Endothelial cell (in vitro differentiated cells): Measurements from ENCODE around the gene NADSYN1. TPM values are rescaled to one million over a fixed set of nuclear protein-coding genes. Genes with fewer than 3 reads are reported as not detected.

Experiments used
- DNase-seq: peaks from one replicate; pipeline ENCODE4 v3.0.0; 2021; ENCODE audit warnings: low spot score
- H3K27ac Mint-ChIP-seq: one replicate; pipeline ENCODE4 v1.8.0; 2021; ENCODE audit warnings: mixed read lengths, inconsistent platforms; ENCODE audit not compliant: unreplicated experiment
- H3K27me3 Mint-ChIP-seq: one replicate; pipeline ENCODE4 v1.8.0; 2021; ENCODE audit warnings: mild to moderate bottlenecking, moderate library complexity, mixed read lengths, inconsistent platforms; ENCODE audit not compliant: unreplicated experiment
- H3K36me3 Mint-ChIP-seq: one replicate; pipeline ENCODE4 v1.8.0; 2021; ENCODE audit warnings: mild to moderate bottlenecking, low read depth, mixed read lengths, inconsistent platforms; ENCODE audit not compliant: unreplicated experiment
- H3K4me1 Mint-ChIP-seq: one replicate; pipeline ENCODE4 v1.8.0; 2021; ENCODE audit warnings: mild to moderate bottlenecking, mixed read lengths, inconsistent platforms; ENCODE audit not compliant: unreplicated experiment
- H3K4me3 Mint-ChIP-seq: one replicate; pipeline ENCODE4 v1.8.0; 2021; ENCODE audit warnings: mild to moderate bottlenecking, mixed read lengths, inconsistent platforms; ENCODE audit not compliant: unreplicated experiment
- H3K9me3 Mint-ChIP-seq: one replicate; pipeline ENCODE4 v1.8.0; 2021; ENCODE audit warnings: mixed read lengths, inconsistent platforms; ENCODE audit not compliant: unreplicated experiment
- CTCF ChIP-seq: fragments of 200-600 bp; sonication (generic); IDR thresholded peaks from one replicate; pipeline ENCODE4 v1.5.0; 2021; ENCODE audit warnings: antibody characterized with exemption; ENCODE audit not compliant: unreplicated experiment
- total RNA-seq: library from RNA; stranded (reverse); fragmentation: NEBNext Ultra II Directional; extraction: Animal tissue kit (Norgen Biotek cat#: 25700); gene quantifications from one replicate; pipeline ENCODE4 v1.2.1, GENCODE V29; 2021; ENCODE audit not compliant: unreplicated experiment

NADSYN1 gene
- total RNA-seq, 1 donor from 2014 or later: 69.0 TPM

- no peak for TF ChIP-seq CTCF
- peaks cover 3% of the 10 kb centered on the region for H3K4me1 Mint-ChIP-seq
- peaks cover 4% of the 10 kb centered on the region for H3K27me3 Mint-ChIP-seq
- H3K27ac Mint-ChIP-seq: no peak overlapping the region
- DNase-seq: no peak
- H3K36me3 Mint-ChIP-seq: peaks cover 15% of the 10 kb centered on the region
- peaks cover 2% of the 10 kb centered on the region for H3K9me3 Mint-ChIP-seq
- H3K4me3 Mint-ChIP-seq: no peak overlapping the region
These were observed 51.5 kb downstream of the NADSYN1 start for GRCh38 chr11:71504531-71504930.

- H3K27ac Mint-ChIP-seq: no peak overlapping the region
- H3K4me3 Mint-ChIP-seq: no peak overlapping the region
- H3K36me3 Mint-ChIP-seq: peaks cover 19% of the 10 kb centered on the region
- TF ChIP-seq CTCF: no peak
- peaks cover 3% of the 10 kb centered on the region for H3K9me3 Mint-ChIP-seq
- peaks cover 3% of the 10 kb centered on the region for H3K4me1 Mint-ChIP-seq
- no peak for DNase-seq
- peaks cover 4% of the 10 kb centered on the region for H3K27me3 Mint-ChIP-seq
These were observed 52.0 kb downstream of the NADSYN1 start for GRCh38 chr11:71505001-71505400.

GRCh38 chr11:71505781-71506180, 52.8 kb downstream of the NADSYN1 start:
- no peak for TF ChIP-seq CTCF
- Mint-ChIP-seq H3K36me3 (peaks cover 20% of the 10 kb centered on the region), H3K9me3 (peaks cover 3% of the 10 kb centered on the region), H3K27me3 (peaks cover 4% of the 10 kb centered on the region), H3K4me3 (no peak overlapping the region), H3K27ac (no peak overlapping the region), H3K4me1 (peaks cover 3% of the 10 kb centered on the region)
- no peak for DNase-seq

GRCh38 chr11:71507102-71507501, 54.1 kb downstream of the NADSYN1 start:
- H3K27ac Mint-ChIP-seq: no peak overlapping the region
- peaks cover 3% of the 10 kb centered on the region for H3K4me1 Mint-ChIP-seq
- DNase-seq: no peak
- H3K4me3 Mint-ChIP-seq: peak overlapping the region; percentile 4
- TF ChIP-seq CTCF: no peak
- peaks cover 7% of the 10 kb centered on the region for H3K27me3 Mint-ChIP-seq
- H3K9me3 Mint-ChIP-seq: peaks cover 5% of the 10 kb centered on the region
- H3K36me3 Mint-ChIP-seq: peaks cover 20% of the 10 kb centered on the region

GRCh38 chr11:71518506-71519471, 65.8 kb downstream of the NADSYN1 start:
- H3K36me3 Mint-ChIP-seq: peaks cover 8% of the 10 kb centered on the region
- no peak for DNase-seq
- TF ChIP-seq CTCF: no peak
- peaks cover 4% of the 10 kb centered on the region for H3K9me3 Mint-ChIP-seq
- H3K27me3 Mint-ChIP-seq: no peaks in the 10 kb centered on the region
- H3K27ac Mint-ChIP-seq: no peak overlapping the region
- no peaks in the 10 kb centered on the region for H3K4me1 Mint-ChIP-seq
- H3K4me3 Mint-ChIP-seq: no peak overlapping the region
